H4 (cell line): ENCODE measurements around the gene ALDH16A1. TPM values are rescaled to one million over a fixed set of nuclear protein-coding genes. Genes with fewer than 3 reads are reported as not detected.

Experiments used
- DNase-seq: peaks from one replicate; pipeline ENCODE4 v3.0.0-alpha.2; 2015; ENCODE audit warnings: low spot score
- total RNA-seq: library from RNA; depleted of rRNA; stranded (reverse); fragments of >200 nt; shearing (Covaris generic); gene quantifications from 2 replicates; pipeline ENCODE4 v1.2.3, GENCODE V29; 2014

The ALDH16A1 gene
- total RNA-seq, 1 experiment from 2014 or later = 17.0 TPM

- DNase-seq = no peak
Measured at GRCh38 chr19:49488863-49489537, 36.0 kb downstream of the ALDH16A1 start.

- DNase-seq = no peak
Measured at GRCh38 chr19:49489601-49490167, 36.7 kb downstream of the ALDH16A1 start.

DNA sequence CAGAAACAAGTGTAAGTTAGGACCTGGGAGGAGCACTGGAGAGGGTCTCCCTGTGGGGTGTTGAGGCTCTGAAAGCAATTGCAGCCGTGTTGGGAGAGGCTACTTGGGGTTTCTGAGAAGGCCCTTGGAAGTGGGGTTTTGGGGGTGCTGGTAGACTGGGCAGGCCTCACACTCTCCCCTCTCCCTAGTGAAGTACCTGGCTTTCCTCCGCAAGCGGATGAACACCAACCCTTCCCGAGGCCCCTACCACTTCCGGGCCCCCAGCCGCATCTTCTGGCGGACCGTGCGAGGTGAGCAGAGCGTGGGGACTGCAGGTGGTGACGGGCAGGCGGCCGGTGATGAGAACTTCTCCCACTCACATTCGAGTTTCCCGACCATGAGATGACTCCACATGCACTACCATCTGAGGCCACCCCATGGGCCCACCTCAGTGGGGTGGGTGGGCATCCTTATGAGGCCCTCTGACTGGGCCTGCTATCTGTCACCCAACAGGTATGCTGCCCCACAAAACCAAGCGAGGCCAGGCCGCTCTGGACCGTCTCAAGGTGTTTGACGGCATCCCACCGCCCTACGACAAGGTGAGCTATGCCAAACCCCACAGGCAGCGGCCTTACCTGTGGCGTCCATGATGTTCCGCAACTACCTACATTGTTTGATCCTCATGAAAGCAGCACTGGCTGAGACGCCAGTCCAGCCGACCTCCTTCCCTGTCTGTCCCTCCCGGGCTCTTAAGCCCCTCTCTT lies 37.4 kb downstream of the ALDH16A1 start:
- peak; percentile 2 for DNase-seq

GRCh38 chr19:49491030-49491803 lies 38.2 kb downstream of the ALDH16A1 start:
- DNase-seq = peak; percentile 10

DNA sequence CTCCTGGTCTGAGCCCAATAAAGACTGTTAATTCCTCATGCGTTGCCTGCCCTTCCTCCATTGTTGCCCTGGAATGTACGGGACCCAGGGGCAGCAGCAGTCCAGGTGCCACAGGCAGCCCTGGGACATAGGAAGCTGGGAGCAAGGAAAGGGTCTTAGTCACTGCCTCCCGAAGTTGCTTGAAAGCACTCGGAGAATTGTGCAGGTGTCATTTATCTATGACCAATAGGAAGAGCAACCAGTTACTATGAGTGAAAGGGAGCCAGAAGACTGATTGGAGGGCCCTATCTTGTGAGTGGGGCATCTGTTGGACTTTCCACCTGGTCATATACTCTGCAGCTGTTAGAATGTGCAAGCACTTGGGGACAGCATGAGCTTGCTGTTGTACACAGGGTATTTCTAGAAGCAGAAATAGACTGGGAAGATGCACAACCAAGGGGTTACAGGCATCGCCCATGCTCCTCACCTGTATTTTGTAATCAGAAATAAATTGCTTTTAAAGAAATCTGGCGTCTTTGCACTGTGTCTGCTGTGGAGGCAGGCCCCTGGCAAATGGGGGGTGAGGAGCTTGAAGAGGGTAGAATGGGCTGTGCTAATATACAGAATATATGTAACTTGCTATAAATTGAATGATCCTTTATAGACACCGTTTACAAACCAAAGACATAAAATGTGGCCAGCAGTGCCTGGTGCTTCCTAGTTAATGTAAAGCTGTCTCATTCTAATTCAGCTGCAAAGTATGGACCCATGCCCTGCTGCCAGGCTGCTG lies 39.0 kb downstream of the ALDH16A1 start:
- DNase-seq = peak; percentile 3

DNA sequence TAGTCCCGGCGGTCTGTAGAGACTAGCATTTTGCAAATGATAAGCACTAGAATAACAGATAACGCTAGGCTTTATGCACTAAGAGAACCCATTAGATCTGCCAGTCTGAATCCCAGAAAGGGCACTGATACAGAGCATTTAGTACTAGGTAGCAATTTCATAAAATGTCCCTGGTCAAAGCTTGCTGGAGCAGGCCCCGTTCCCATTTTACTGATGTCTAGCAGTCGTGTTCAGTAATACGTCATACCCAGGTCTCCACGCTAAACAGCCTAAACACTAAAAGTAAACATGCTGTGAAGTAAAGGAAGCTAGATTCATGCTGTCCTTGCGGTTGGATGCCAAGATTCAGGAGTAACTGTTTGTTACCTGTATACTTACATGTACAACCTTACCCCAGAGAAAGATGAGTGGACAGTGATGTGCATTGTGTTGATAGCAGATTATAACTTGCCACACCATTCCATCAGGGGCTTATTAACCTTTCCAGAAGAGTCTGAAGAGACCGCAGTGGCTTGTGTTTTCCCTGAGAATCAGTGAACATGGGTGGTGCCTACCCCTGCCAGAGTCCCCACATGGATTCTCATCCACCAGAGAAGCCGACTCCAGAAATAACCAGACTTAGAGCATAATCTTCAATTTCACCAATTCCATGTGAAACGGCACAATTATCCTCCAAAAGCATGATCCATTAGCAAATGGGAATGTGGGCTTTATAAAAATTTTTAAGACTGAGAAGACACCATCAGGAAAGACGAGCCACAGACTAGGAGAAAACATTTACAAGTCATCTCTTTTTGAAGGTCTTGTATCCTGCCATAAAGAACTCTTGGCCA lies 39.8 kb downstream of the ALDH16A1 start:
- DNase-seq = peak; percentile 80

GRCh38 chr19:49496574-49497008 lies 43.6 kb downstream of the ALDH16A1 start:
- DNase-seq = no peak

- peak; percentile 64 for DNase-seq
Measured at GRCh38 chr19:49497047-49497788, 44.2 kb downstream of the ALDH16A1 start.

GRCh38 chr19:49497789-49498103 lies 44.7 kb downstream of the ALDH16A1 start:
- DNase-seq = no peak

GRCh38 chr19:49498475-49498874 lies 45.5 kb downstream of the ALDH16A1 start:
- no peak for DNase-seq

DNA sequence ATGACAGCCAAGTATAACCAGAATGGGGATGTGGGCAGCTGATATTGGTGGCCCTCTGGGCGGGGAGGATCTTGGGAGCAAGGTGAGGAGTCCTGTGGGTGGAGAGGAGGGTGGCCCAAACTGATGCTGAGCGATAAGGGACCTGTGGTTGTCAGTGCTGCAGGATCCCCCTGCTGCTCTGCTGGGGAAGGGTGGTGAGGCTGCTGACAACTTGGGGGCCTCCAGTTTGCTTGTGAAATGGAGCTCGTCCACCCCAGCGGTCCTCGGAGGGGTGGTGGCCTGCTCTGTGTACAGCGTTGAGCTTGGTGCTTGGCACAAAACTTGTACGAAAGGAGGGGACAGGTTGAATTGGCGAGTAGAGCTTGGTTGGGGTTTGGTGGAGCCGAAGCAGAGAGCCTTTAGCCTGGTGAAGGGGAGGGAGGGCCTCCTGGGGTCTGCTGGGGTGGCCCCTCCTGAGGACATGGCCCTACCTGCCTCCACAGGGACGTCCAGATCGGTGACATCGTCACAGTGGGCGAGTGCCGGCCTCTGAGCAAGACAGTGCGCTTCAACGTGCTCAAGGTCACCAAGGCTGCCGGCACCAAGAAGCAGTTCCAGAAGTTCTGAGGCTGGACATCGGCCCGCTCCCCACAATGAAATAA lies 46.1 kb downstream of the ALDH16A1 start:
- DNase-seq = no peak

- DNase-seq = peak; percentile 79
Measured at GRCh38 chr19:49502866-49503581, 50.0 kb downstream of the ALDH16A1 start.

DNA sequence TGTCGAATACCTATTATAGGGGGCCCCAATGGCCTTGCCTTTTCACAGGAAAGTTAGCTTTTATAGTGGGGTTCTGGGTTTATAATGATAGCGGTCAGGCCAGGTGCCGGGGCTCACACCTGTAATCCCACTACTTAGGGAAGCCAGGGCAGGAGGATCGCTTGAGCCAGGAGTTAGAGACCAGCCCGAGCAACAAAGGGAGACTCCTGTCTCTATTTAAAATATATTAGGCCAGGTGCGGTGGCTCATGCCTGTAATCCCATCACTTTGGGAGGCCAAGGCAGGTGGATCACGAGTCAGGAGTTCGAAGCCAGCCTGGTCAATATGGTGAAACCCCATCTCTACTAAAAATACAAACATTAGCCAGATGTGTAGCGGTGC lies 50.5 kb downstream of the ALDH16A1 start:
- DNase-seq = no peak

- peak; percentile 63 for DNase-seq
Measured at GRCh38 chr19:49506575-49507105, 53.6 kb downstream of the ALDH16A1 start.

GRCh38 chr19:49507803-49508494 lies 54.9 kb downstream of the ALDH16A1 start:
- DNase-seq = peak; percentile 3

DNA sequence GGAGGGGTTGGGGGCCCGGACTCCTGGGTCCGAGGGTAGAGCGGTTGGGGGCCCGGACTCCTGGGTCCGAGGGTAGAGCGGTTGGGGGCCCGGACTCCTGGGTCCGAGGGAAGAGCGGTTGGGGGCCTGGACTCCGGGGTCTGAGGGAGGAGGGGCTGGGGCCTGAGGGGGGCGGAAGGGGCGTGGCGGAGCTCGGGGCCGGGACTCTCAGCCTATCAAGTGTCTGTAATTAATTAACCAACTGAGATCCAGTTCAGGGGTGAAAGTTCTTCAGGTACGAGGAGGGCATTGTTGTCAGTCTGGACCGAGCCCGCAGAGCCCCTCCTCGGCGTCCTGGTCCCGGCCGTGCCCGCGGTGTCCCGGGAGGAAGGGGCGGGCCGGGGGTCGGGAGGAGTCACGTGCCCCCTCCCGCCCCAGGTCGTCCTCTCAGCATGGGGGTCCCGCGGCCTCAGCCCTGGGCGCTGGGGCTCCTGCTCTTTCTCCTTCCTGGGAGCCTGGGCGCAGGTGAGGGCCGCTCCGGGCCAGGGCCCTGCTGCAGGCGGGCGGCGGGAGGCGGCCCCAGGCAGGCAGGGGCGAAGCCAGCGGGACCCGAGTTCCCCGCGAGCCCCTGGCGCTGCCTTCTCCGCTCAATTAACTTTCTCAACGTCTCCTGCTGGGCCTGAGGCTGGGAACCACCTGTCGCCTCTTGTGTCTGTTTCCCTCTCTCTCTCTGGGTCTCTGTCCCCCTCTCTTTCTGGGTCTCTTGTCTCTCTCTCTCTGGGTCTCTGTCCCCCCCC lies 60.1 kb downstream of the ALDH16A1 start:
- no peak for DNase-seq

- DNase-seq = peak; percentile 2
Measured at GRCh38 chr19:49513746-49514118, 60.7 kb downstream of the ALDH16A1 start.
